Gastroesophageal sphincter (tissue), 4 donors: ENCODE results near the gene EVC. TPM values are rescaled to one million over a fixed set of nuclear protein-coding genes. Genes with fewer than 3 reads are reported as not detected.

ENCODE experiments used
- ATAC-seq: fragments of 150-250 bp; one replicate; pipeline ENCODE4 v1.9.1; 2016; ENCODE audit warnings: mild to moderate bottlenecking, moderate library complexity
- H3K27ac ChIP-seq, 4 donors: fragments of 200-600 bp; sonication (generic) in 3 of 4; 1 replicate in 3 of 4; 2 replicates in 1 of 4; pipeline ENCODE4 v1.5.1; 2016 to 2019
- H3K27me3 ChIP-seq: fragments of 200-600 bp; sonication (generic); one replicate; pipeline ENCODE4 v1.5.1; 2019
- H3K36me3 ChIP-seq, 2 donors: fragments of 200-600 bp; sonication (generic); one replicate each; pipeline ENCODE4 v1.5.1; 2019; ENCODE audit warnings: control low read depth in 1 of 2
- H3K4me1 ChIP-seq, 3 donors: fragments of 200-600 bp; sonication (generic); 1 replicate in 2 of 3; 2 replicates in 1 of 3; pipeline ENCODE4 v1.5.1; 2016 to 2019; ENCODE audit warnings: control low read depth in 2 of 3
- H3K4me3 ChIP-seq, 2 donors: fragments of 200-600 bp; sonication (generic); one replicate each; pipeline ENCODE4 v1.5.1; 2019; ENCODE audit warnings: mild to moderate bottlenecking in 1 of 2, moderate library complexity in 1 of 2
- H3K9me3 ChIP-seq, 3 donors: fragments of 200-600 bp; sonication (generic); one replicate each; pipeline ENCODE4 v1.5.1; 2017 to 2019; ENCODE audit warnings: control low read depth in 2 of 3
- CTCF ChIP-seq, 4 experiments: fragments of 200-600 bp in 2 of 4; fragments of 450-650 bp in 2 of 4; sonication (generic) in 1 of 4; IDR thresholded peaks; one replicate each; pipeline ENCODE4 v1.5.1; 2017 to 2019; ENCODE audit warnings: antibody characterized with exemption in 4 of 4, mild to moderate bottlenecking in 2 of 4, moderate library complexity in 2 of 4
- EP300 ChIP-seq: sonication (generic); formaldehyde crosslinking; IDR thresholded peaks from one replicate; pipeline ENCODE4 v1.6.1; 2017; ENCODE audit warnings: antibody characterized with exemption, mild to moderate bottlenecking
- POLR2A ChIP-seq, 2 donors: fragments of 450-650 bp; IDR thresholded peaks; one replicate each; pipeline ENCODE4 v1.6.1; 2017; ENCODE audit warnings: antibody characterized with exemption in 2 of 2, mild to moderate bottlenecking in 2 of 2, moderate library complexity in 1 of 2
- POLR2AphosphoS5 ChIP-seq: sonication (generic); formaldehyde crosslinking; IDR thresholded peaks from one replicate; pipeline ENCODE4 v1.6.1; 2017; ENCODE audit warnings: antibody characterized with exemption
- WGBS, 2 donors: methylation state at CpG; one replicate each; pipeline ENCODE4 v1.1.5; 2018; ENCODE audit warnings: low coverage in 1 of 2; 5-methylcytosine and 5-hydroxymethylcytosine counted together
- total RNA-seq, 4 donors: library from RNA; depleted of rRNA; stranded (reverse); fragments of >200 nt; gene quantifications; one replicate each; pipeline ENCODE4 v1.1.0, GENCODE V29; 2016

Gene EVC
- total RNA-seq, 4 donors from 2014 or later = 17.8 to 53.7 (median 38.1) TPM

- H3K27me3 ChIP-seq = no peaks in the 10 kb centered on the region
- H3K27ac ChIP-seq = no peak overlapping the region
- peaks cover 0 to 88% of the 10 kb centered on the region in 2 donors for H3K36me3 ChIP-seq
- ATAC-seq = no peak
- no peaks in the 10 kb centered on the region for H3K9me3 ChIP-seq
- H3K4me3 ChIP-seq = no peak overlapping the region
- no peak for TF ChIP-seq EP300
- no peak for TF ChIP-seq CTCF (IDR thresholded peaks at IDR 0.05)
- no peak for TF ChIP-seq POLR2A (IDR thresholded peaks at IDR 0.05)
- TF ChIP-seq POLR2AphosphoS5 = no peak
- no peaks in the 10 kb centered on the region for H3K4me1 ChIP-seq
- 87% methylated on average over 6 of the region's 8 CpGs; no CpG with 5 or more reads in 1 of the 2 donors for WGBS, 2 donors
Observed at GRCh38 chr4:5676763-5677162, 34.2 kb upstream of the EVC start.

DNA sequence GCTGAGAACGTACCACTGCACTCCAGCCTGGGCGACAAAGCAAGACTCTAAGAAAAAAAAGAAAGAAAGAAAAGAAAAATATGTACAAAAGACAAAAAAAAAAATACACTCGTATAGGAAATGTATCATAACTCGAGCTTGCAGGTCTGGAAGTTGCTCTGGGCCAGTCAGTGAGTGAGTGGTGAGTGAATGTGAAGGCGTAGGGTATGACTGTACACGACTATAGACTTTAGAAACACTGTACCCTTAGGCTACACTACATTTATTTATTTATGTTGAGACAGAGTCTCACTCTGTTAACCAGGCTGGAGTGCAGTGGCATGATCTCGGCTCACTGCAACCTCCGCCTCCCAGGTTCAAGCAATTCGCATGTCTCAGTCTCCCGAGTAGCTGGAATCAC, 32.0 kb upstream of the EVC start:
- TF ChIP-seq CTCF (IDR thresholded peaks at IDR 0.05) = no peak
- no peak for TF ChIP-seq EP300
- no peak for TF ChIP-seq POLR2AphosphoS5
- no peak for TF ChIP-seq POLR2A (IDR thresholded peaks at IDR 0.05)
- no peaks in the 10 kb centered on the region for H3K27me3 ChIP-seq
- H3K9me3 ChIP-seq = no peaks in the 10 kb centered on the region
- no peak overlapping the region for H3K27ac ChIP-seq
- H3K36me3 ChIP-seq = peaks cover 0 to 99% of the 10 kb centered on the region in 2 donors
- no peak for ATAC-seq
- no peaks in the 10 kb centered on the region for H3K4me1 ChIP-seq
- 90 to 91% methylated on average over 8 to 10 of the region's 10 CpGs for WGBS, 2 donors
- no peak overlapping the region for H3K4me3 ChIP-seq

GRCh38 chr4:5683566-5683965, 27.4 kb upstream of the EVC start:
- 17 to 80% methylated on average over 1 to 5 of the region's 10 CpGs for WGBS, 2 donors
- H3K27ac ChIP-seq = no peak overlapping the region
- H3K27me3 ChIP-seq = no peaks in the 10 kb centered on the region
- H3K4me1 ChIP-seq = no peaks in the 10 kb centered on the region
- peak; percentile 44 for ATAC-seq
- no peak for TF ChIP-seq EP300
- no peak for TF ChIP-seq POLR2A (IDR thresholded peaks at IDR 0.05)
- no peak for TF ChIP-seq POLR2AphosphoS5
- no peak for TF ChIP-seq CTCF (IDR thresholded peaks at IDR 0.05)
- peaks cover 0 to 7% (median 0%) of the 10 kb centered on the region in 3 donors for H3K9me3 ChIP-seq
- H3K36me3 ChIP-seq = peaks cover 0 to 97% of the 10 kb centered on the region in 2 donors
- no peak overlapping the region for H3K4me3 ChIP-seq

GRCh38 chr4:5685296-5685695, 25.7 kb upstream of the EVC start:
- no peak for TF ChIP-seq CTCF (IDR thresholded peaks at IDR 0.05)
- no peak for TF ChIP-seq POLR2A (IDR thresholded peaks at IDR 0.05)
- no peak for TF ChIP-seq POLR2AphosphoS5
- no peak for TF ChIP-seq EP300
- Histone ChIP-seq H3K4me1 (no peaks in the 10 kb centered on the region), H3K27me3 (no peaks in the 10 kb centered on the region), H3K36me3 (peaks cover 0 to 99% of the 10 kb centered on the region in 2 donors), H3K9me3 (peaks cover 0 to 7% (median 0%) of the 10 kb centered on the region in 3 donors), H3K4me3 (no peak overlapping the region), H3K27ac (no peak overlapping the region)
- no peak for ATAC-seq
- WGBS, 2 donors = 90% methylated on average over 5 of the region's 9 CpGs; no CpG with 5 or more reads in 1 of the 2 donors

DNA sequence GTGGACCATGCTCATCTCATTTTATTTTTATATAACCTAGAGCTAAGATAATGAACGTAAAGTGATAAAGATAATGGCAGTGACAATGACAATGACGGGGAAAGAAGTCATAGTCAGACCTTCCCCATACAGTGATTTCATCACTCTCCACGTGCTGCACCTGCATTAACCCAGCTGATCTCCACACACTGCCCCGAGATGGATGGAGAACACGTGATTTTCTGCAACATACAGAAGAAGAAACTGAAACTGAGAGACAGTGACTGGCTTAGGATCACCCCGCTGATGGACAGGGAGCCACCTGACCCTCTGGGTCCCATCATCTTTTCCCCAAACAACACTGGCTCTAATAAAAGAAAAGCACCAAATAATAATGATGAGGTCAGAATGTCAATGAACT, 24.7 kb upstream of the EVC start:
- Histone ChIP-seq H3K36me3 (peaks cover 0 to 99% of the 10 kb centered on the region in 2 donors), H3K27ac (no peak overlapping the region), H3K4me3 (no peak overlapping the region), H3K4me1 (no peaks in the 10 kb centered on the region), H3K27me3 (no peaks in the 10 kb centered on the region), H3K9me3 (peaks cover 0 to 7% (median 0%) of the 10 kb centered on the region in 3 donors)
- 88 to 98% methylated on average over 4 to 6 of the region's 6 CpGs for WGBS, 2 donors
- no peak for ATAC-seq
- TF ChIP-seq EP300 (no peak), POLR2A (IDR thresholded peaks at IDR 0.05) (no peak), CTCF (IDR thresholded peaks at IDR 0.05) (no peak), POLR2AphosphoS5 (no peak)
